ENCODE data around the gene BTBD10.

DNA sequence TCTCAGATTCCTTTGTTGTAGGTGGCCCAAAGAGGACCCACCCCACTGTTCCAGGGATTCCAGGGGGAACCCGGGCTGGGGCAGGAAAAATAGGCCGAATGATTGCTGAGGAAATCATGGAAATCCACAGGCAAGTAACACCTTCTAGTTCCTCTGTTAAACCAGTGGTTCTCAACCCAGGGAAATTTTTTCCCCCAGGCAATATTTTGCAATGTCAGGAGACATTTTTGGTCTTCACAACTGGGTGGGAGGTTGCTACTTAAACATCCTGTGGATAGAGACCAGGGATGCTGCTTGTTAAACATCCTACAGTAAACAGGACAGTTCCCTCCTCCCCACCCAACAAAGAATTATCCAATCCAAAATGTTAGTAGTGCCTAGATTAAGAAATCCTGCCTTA, 84.7 kb downstream of the BTBD10 start:
- TF ChIP-seq POLR2A (IDR thresholded peaks at IDR 0.05) (no peak), CTCF (IDR thresholded peaks at IDR 0.05) (no peak)
